Endothelial cell of umbilical vein (primary cell): ENCODE data around the gene TMEM87B. TPM values are rescaled to one million over a fixed set of nuclear protein-coding genes. Genes with fewer than 3 reads are reported as not detected.

Experiments used
- BruUV-seq: library from RNA; stranded (reverse); fragments of 400-500 nt; replicated peaks from 2 replicates; lab custom pipeline; 2021; lab: Mats Ljungman, UMichigan
- CTCF ChIA-PET: fragments of 300-600, 350-600 bp; sonication (Branson Sonifier 250); formaldehyde crosslinking; loops from one replicate; lab custom pipeline; 2021; ENCODE audit warnings: antibody characterized with exemption, inconsistent platforms; lab: Charles Lee
- POLR2A ChIA-PET: fragments of 300-600, 350-600 bp; sonication (Branson Sonifier 250); formaldehyde crosslinking; loops from one replicate; lab custom pipeline; 2021; ENCODE audit warnings: antibody characterized with exemption, inconsistent platforms; lab: Charles Lee
- DNase-seq: peaks from one replicate; pipeline ENCODE4 v3.0.0-alpha.2; 2011; ENCODE audit warnings: low read depth, low spot score
- FAIRE-seq: peaks from 2 replicates; lab custom pipeline; 2011; peaks lifted over from hg19 to GRCh38; lab: Jason Lieb, UNC
- H2AFZ ChIP-seq: 2 replicates; pipeline ENCODE4 v1.6.0; 2012; ENCODE audit warnings: low read depth, low read length, control low read depth, inconsistent platforms
- H3K27ac ChIP-seq: 2 replicates; pipeline ENCODE4 v1.5.1; 2011; ENCODE audit warnings: low read depth, mild to moderate bottlenecking, control low read depth, low read length, moderate library complexity; ENCODE audit not compliant: insufficient read depth
- H3K27me3 ChIP-seq, 2 experiments: 2 replicates each; pipeline versions ENCODE4 v1.6.0 to v1.6.1; 2011; ENCODE audit warnings: low read length in 2 of 2, mixed read lengths in 1 of 2; ENCODE audit not compliant: control insufficient read depth in 2 of 2, insufficient read depth in 2 of 2
- H3K36me3 ChIP-seq, 2 experiments: 2 replicates in 1 of 2; 3 replicates in 1 of 2; pipeline ENCODE4 v1.5.1; 2011; ENCODE audit warnings: low read length in 2 of 2, mild to moderate bottlenecking in 1 of 2, moderate library complexity in 1 of 2; ENCODE audit not compliant: control insufficient read depth in 2 of 2, insufficient read depth in 2 of 2; ENCODE audit errors: extremely low read depth in 1 of 2
- H3K4me1 ChIP-seq: 3 replicates; pipeline ENCODE4 v1.5.1; 2011; ENCODE audit warnings: mild to moderate bottlenecking, low read length; ENCODE audit not compliant: control insufficient read depth, insufficient read depth; ENCODE audit errors: extremely low read depth
- H3K4me2 ChIP-seq: 2 replicates; pipeline ENCODE4 v1.6.1; 2011; ENCODE audit warnings: low read length, control low read depth, mixed read lengths; ENCODE audit not compliant: insufficient read depth
- H3K4me3 ChIP-seq, 3 experiments: fragments of 200-600 bp in 1 of 3; sonication (generic), shearing (Covaris generic) in 1 of 3; replicated peaks in 1 of 3; 2 replicates each; pipeline ENCODE4 v1.5.1; 2011 to 2016; ENCODE audit warnings: control low read depth in 3 of 3, low read length in 3 of 3, mild to moderate bottlenecking in 2 of 3, inconsistent platforms in 1 of 3, low read depth in 1 of 3, moderate library complexity in 1 of 3; ENCODE audit not compliant: insufficient read depth in 1 of 3
- H3K79me2 ChIP-seq: 2 replicates; pipeline ENCODE4 v1.6.0; 2012; ENCODE audit warnings: low read length, inconsistent platforms; ENCODE audit not compliant: control insufficient read depth, insufficient read depth
- H3K9ac ChIP-seq: replicated peaks from 2 replicates; pipeline ENCODE3; 2011; ENCODE audit warnings: low read length, control low read depth; ENCODE audit not compliant: insufficient read depth; ENCODE audit errors: extremely low read depth
- H3K9me1 ChIP-seq: replicated peaks from 3 replicates; pipeline ENCODE4 v1.6.0; 2011; ENCODE audit warnings: mild to moderate bottlenecking, low read length; ENCODE audit not compliant: control insufficient read depth, insufficient read depth; ENCODE audit errors: extremely low read depth
- H3K9me3 ChIP-seq: replicated peaks from 2 replicates; pipeline ENCODE4 v1.5.1; 2012; ENCODE audit warnings: low read length, inconsistent platforms; ENCODE audit not compliant: control insufficient read depth, insufficient read depth
- H4K20me1 ChIP-seq: replicated peaks from 2 replicates; pipeline ENCODE3; 2011; ENCODE audit warnings: mild to moderate bottlenecking, low read length; ENCODE audit not compliant: control insufficient read depth, insufficient read depth; ENCODE audit errors: extremely low read depth
- CTCF ChIP-seq, 2 donors: IDR thresholded peaks; 1 replicate in 1 of 2; 2 replicates in 1 of 2; pipeline ENCODE4 v1.5.1; 2011; ENCODE audit warnings: low read length in 2 of 2, mild to moderate bottlenecking in 2 of 2, moderate library complexity in 2 of 2, control low read depth in 1 of 2, inconsistent platforms in 1 of 2, low read depth in 1 of 2; ENCODE audit not compliant: insufficient read depth in 1 of 2; ENCODE audit errors: extremely low read depth in 1 of 2
- EZH2 ChIP-seq: IDR thresholded peaks from 2 replicates; pipeline ENCODE4 v1.6.1; 2012; ENCODE audit warnings: borderline replicate concordance, low read depth, mild to moderate bottlenecking, moderate library complexity, low read length, inconsistent platforms; ENCODE audit not compliant: severe bottlenecking
- FOS ChIP-seq: IDR thresholded peaks from 2 replicates; pipeline ENCODE4 v1.6.1; 2011; ENCODE audit warnings: mild to moderate bottlenecking, low read length, moderate library complexity, borderline replicate concordance; ENCODE audit not compliant: insufficient read depth
- GATA2 ChIP-seq: IDR thresholded peaks from 2 replicates; pipeline ENCODE4 v1.7.0; 2011; ENCODE audit warnings: low read depth, mild to moderate bottlenecking, moderate library complexity, mixed read lengths, low read length; ENCODE audit not compliant: insufficient read length, insufficient read depth
- JUN ChIP-seq: IDR thresholded peaks from 2 replicates; pipeline ENCODE4 v1.6.1; 2011; ENCODE audit warnings: borderline replicate concordance, low read depth; ENCODE audit not compliant: insufficient read length, insufficient read depth
- MAX ChIP-seq: IDR thresholded peaks from 2 replicates; pipeline ENCODE4 v1.6.1; 2011; ENCODE audit not compliant: insufficient read depth, insufficient read length
- MYC ChIP-seq: IDR thresholded peaks from one replicate; pipeline ENCODE4 v1.6.1; 2011; ENCODE audit warnings: mild to moderate bottlenecking, low read depth, low read length
- POLR2A ChIP-seq: IDR thresholded peaks from 2 replicates; pipeline ENCODE4 v1.6.1; 2012; ENCODE audit warnings: low read depth, mild to moderate bottlenecking, control low read depth, low read length
- POLR2AphosphoS5 ChIP-seq: IDR thresholded peaks from 2 replicates; pipeline ENCODE4 v1.6.1; 2012; ENCODE audit warnings: low read depth, mild to moderate bottlenecking, control low read depth, low read length, moderate library complexity; ENCODE audit not compliant: insufficient read depth
- dilution Hi-C: fragments of 300-500 bp; cut with MboI; formaldehyde crosslinking; loops from one replicate; pipeline ENCODE4 v1.15.0; 2019; ENCODE audit warnings: low sequenced_read_pairs; ENCODE audit not compliant: extremely low pct_ligation_motif_present
- intact Hi-C: fragments of 100-400 bp; cut with micrococcal nuclease; formaldehyde crosslinking; loops from one replicate; pipeline ENCODE4 v1.10.0; 2022
- polyA plus RNA-seq, 4 experiments: library from polyadenylated mRNA; depleted of rRNA in 3 of 4; stranded (reverse) in 3 of 4; unstranded in 1 of 4; fragments of >200 nt; gene quantifications; 2 replicates each; pipeline versions ENCODE4 v1.2.1 to v1.2.3, GENCODE V29; 2011 to 2012; ENCODE audit warnings: missing spikeins in 1 of 4
- total RNA-seq: library from RNA; stranded (reverse); gene quantifications from 2 replicates; pipeline ENCODE4 v1.2.3, GENCODE V29; 2021

Gene TMEM87B
- total and polyA plus RNA-seq, 2 donors (not counting 3 experiments of a cell fraction or from before 2014, with no cell fraction given) = 17.6 to 21.5 TPM

DNA sequence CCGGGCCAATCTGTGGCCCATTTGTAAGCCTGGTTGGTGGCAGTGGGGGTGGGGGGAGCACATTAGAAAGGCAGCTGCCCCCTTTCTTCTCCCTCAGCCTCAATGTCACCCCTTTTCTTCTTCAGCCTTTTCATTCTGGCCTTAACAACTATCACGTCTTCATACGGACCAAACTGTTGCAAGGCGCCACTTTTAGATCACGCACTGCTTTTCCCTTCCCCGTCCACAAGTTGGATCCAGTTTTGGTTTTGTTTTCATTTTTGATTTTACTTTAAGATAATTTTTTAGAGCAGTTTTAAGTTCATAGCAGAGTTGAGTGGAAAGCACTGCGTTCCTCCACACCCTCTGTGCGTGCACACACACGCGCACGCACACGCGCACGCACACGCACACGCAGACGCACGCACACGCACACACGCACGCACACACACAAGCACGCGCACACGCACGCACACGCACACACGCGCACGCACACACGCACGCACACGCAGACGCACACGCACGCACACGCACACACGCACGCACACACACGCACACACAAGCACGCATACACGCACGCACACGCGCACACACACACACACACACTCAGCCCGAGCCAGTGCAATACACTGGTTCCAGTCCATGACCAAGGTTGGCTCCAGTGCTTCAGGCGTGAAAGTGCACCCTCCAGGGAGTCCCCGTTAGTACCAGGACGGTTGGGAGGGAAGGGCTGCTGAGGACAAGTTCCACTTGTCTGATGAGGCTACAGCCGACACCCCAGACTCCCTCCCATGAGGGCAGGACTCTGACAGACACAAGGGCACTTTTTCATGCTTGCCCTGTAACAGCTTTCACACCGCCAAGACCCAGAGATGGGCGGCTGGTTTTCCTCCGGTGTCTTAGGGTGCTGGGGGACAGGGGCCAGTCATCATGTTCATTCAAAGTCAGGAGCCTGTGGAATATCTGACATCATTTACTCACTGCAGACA is 105.5 kb downstream of the TMEM87B start:
- intact Hi-C loops = no loop called here
- H3K79me2 ChIP-seq = no peaks in the 10 kb centered on the region
- no peak overlapping the region for H3K4me3 ChIP-seq
- H3K27ac ChIP-seq = no peak overlapping the region
- no peak for TF ChIP-seq MYC
- TF ChIP-seq MAX = no peak
- TF ChIP-seq POLR2A = no peak
- TF ChIP-seq FOS = no peak
- TF ChIP-seq JUN = no peak
- TF ChIP-seq EZH2 = no peak
- no peak for TF ChIP-seq POLR2AphosphoS5
- no peak for TF ChIP-seq GATA2
- TF ChIP-seq CTCF (IDR thresholded peaks at IDR 0.05; ENCODE audit: extremely low read depth in 1 of 2, insufficient read depth in 1 of 2, low read depth in 1 of 2, low read length in 2 of 2) = no peak
- H3K36me3 ChIP-seq = no peaks in the 10 kb centered on the region
- no peak overlapping the region for H3K9ac ChIP-seq
- H3K9me1 ChIP-seq = no peaks in the 10 kb centered on the region
- dilution Hi-C loops = no loop called here
- H3K9me3 ChIP-seq = no peaks in the 10 kb centered on the region
- no peaks in the 10 kb centered on the region for H4K20me1 ChIP-seq
- FAIRE-seq (no peak), DNase-seq (no peak)
- H3K27me3 ChIP-seq = peaks cover 0 to 2% of the 10 kb centered on the region in 2 experiments
- H3K4me2 ChIP-seq = no peak overlapping the region
- H3K4me1 ChIP-seq = peaks cover 7% of the 10 kb centered on the region
- H2AFZ ChIP-seq = no peak overlapping the region
- POLR2A ChIA-PET = no interaction called here
- CTCF ChIA-PET = no interaction called here
- no TSS peak for BruUV-seq
